IPS-18a (cell line): ENCODE results near the gene KRAS.

Experiments used
- H3K27ac ChIP-seq: one replicate; pipeline ENCODE4 v1.5.1; 2013; ENCODE audit warnings: low read length
- H3K27me3 ChIP-seq: one replicate; pipeline ENCODE4 v1.6.1; 2013; ENCODE audit warnings: mild to moderate bottlenecking, low read length; ENCODE audit not compliant: control insufficient read depth, insufficient read depth
- H3K36me3 ChIP-seq: one replicate; pipeline ENCODE4 v1.6.1; 2013; ENCODE audit warnings: low read depth, low read length; ENCODE audit not compliant: control insufficient read depth
- H3K4me1 ChIP-seq: one replicate; pipeline ENCODE4 v1.6.1; 2013; ENCODE audit warnings: low read depth, low read length; ENCODE audit not compliant: control insufficient read depth
- H3K4me3 ChIP-seq: one replicate; pipeline ENCODE4 v1.5.1; 2013; ENCODE audit warnings: low read length
- H3K9ac ChIP-seq: one replicate; pipeline ENCODE4 v1.6.1; 2013; ENCODE audit warnings: mild to moderate bottlenecking, low read length, moderate library complexity
- H3K9me3 ChIP-seq: one replicate; pipeline ENCODE4 v1.6.1; 2013; ENCODE audit warnings: low read depth, low read length; ENCODE audit not compliant: control insufficient read depth

KRAS gene

DNA sequence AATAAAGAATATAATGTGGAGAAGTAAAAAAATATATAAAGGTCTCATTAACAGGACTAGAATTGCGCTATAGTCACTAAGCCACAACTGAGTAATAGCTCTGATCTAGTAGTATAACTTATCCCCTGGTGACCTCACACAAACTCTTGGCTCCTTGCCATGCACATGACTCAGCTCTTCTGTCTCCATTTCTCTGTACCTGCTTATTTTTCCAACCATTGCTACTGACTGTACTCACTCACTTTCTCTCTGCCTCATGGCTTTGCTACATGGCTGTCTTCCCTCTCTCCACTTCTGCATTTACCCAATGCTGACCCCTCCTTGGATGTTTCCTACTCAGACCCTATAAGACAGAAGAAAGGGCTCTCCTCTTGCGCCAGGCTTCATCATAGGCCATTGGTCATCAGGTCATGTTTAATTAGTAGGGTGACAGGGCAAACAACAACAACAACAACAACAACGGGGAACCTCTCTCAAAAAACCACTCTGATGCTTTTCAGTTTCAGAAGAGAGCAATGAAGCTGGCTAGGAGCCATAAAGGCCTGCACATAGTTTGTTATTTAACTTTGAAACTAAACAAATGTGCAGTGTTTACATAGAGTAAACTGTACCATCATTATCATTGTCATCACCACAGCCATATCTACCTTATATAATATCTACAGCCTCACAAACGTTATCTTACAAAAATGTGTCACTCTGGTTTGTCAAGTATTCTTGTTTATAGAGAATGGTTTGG, 25.6 kb upstream of the KRAS start:
- H3K9ac ChIP-seq = no peak overlapping the region
- H3K27ac ChIP-seq = no peak overlapping the region
- H3K36me3 ChIP-seq = no peaks in the 10 kb centered on the region
- no peak overlapping the region for H3K4me3 ChIP-seq
- H3K27me3 ChIP-seq = no peaks in the 10 kb centered on the region
- no peaks in the 10 kb centered on the region for H3K4me1 ChIP-seq
- H3K9me3 ChIP-seq = no peaks in the 10 kb centered on the region

GRCh38 chr12:25271486-25272098, 20.9 kb upstream of the KRAS start:
- no peak overlapping the region for H3K9ac ChIP-seq
- H3K27ac ChIP-seq = no peak overlapping the region
- no peaks in the 10 kb centered on the region for H3K4me1 ChIP-seq
- no peaks in the 10 kb centered on the region for H3K9me3 ChIP-seq
- no peaks in the 10 kb centered on the region for H3K36me3 ChIP-seq
- no peaks in the 10 kb centered on the region for H3K27me3 ChIP-seq
- H3K4me3 ChIP-seq = no peak overlapping the region

DNA sequence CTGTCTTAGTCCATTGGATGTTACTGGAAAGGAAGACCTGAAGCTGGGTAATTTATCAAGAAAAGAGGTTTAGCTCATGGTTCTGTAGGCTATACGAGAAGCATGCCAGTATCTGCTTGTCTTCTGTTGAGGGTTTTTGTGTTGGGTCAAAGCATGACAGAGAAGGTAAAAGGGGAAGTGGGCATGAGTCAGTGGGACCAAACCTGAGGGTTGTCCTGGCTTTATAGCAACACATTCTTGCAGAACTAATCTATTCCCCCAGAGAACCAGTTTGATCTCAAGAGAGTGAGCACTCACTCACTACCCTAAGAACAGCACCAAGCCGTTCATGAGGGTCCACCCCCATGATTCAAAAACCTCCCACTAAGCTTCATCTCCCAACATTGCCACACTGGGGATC, 19.0 kb upstream of the KRAS start:
- no peak overlapping the region for H3K4me3 ChIP-seq
- peaks cover 4% of the 10 kb centered on the region for H3K4me1 ChIP-seq
- H3K9ac ChIP-seq = no peak overlapping the region
- no peak overlapping the region for H3K27ac ChIP-seq
- no peaks in the 10 kb centered on the region for H3K27me3 ChIP-seq
- no peaks in the 10 kb centered on the region for H3K36me3 ChIP-seq
- no peaks in the 10 kb centered on the region for H3K9me3 ChIP-seq

GRCh38 chr12:25266497-25266896, 15.8 kb upstream of the KRAS start:
- H3K9ac ChIP-seq = no peak overlapping the region
- H3K36me3 ChIP-seq = no peaks in the 10 kb centered on the region
- no peaks in the 10 kb centered on the region for H3K27me3 ChIP-seq
- no peaks in the 10 kb centered on the region for H3K9me3 ChIP-seq
- H3K4me1 ChIP-seq = peaks cover 15% of the 10 kb centered on the region
- H3K27ac ChIP-seq = no peak overlapping the region
- H3K4me3 ChIP-seq = no peak overlapping the region

DNA sequence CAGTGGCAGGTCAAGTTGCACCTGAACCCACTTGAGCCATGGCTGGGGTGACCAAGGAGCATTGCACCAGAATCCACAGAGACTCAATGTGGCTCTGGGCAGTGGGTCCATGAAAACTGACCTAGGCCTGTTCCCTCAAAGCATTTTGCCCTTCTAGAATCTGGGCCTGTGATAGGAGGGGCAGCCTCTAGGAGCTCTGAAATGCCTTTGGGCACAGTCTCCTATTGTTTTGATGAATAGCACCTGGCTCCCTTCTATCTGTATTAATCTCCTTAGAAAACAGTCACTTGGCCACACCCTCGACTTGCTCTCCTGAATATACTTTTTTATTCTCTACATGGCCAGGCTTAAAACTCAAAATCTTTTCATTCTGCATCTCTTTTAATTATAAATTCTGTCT, 14.1 kb upstream of the KRAS start:
- H3K36me3 ChIP-seq = no peaks in the 10 kb centered on the region
- no peaks in the 10 kb centered on the region for H3K27me3 ChIP-seq
- H3K27ac ChIP-seq = no peak overlapping the region
- peak overlapping the region; percentile 4 for H3K4me3 ChIP-seq
- H3K9ac ChIP-seq = no peak overlapping the region
- peaks cover 15% of the 10 kb centered on the region for H3K4me1 ChIP-seq
- H3K9me3 ChIP-seq = no peaks in the 10 kb centered on the region

DNA sequence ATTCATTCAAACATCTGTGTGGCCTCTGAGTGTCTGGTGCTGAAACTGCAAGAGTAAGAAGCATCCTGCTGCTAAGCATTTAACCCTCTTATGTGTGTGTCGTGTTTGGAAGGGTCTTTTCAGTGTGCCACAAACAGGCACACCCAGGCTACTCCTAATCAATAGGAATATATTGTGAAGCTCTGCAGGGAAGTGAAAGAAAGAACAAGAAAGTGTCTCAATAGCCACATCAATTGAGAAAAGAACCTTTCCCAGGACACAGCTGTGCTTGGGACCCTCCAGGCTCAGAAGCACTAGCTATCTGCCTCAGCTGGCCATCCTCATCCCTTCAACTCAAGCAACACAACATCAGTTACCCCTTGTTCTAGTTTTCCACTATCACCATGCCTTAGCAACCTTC, 13.4 kb upstream of the KRAS start:
- Histone ChIP-seq H3K4me3 (peak overlapping the region; percentile 4), H3K36me3 (no peaks in the 10 kb centered on the region), H3K9me3 (no peaks in the 10 kb centered on the region), H3K9ac (no peak overlapping the region), H3K27ac (no peak overlapping the region), H3K4me1 (peaks cover 15% of the 10 kb centered on the region), H3K27me3 (no peaks in the 10 kb centered on the region)

- Histone ChIP-seq H3K9me3 (no peaks in the 10 kb centered on the region), H3K36me3 (no peaks in the 10 kb centered on the region), H3K9ac (no peak overlapping the region), H3K27me3 (no peaks in the 10 kb centered on the region), H3K4me1 (peaks cover 15% of the 10 kb centered on the region), H3K27ac (no peak overlapping the region), H3K4me3 (no peak overlapping the region)
Measured at GRCh38 chr12:25263594-25263993, 12.9 kb upstream of the KRAS start.

GRCh38 chr12:25262389-25263074, 11.8 kb upstream of the KRAS start:
- H3K4me1 ChIP-seq = peaks cover 23% of the 10 kb centered on the region
- no peaks in the 10 kb centered on the region for H3K36me3 ChIP-seq
- no peak overlapping the region for H3K4me3 ChIP-seq
- H3K9me3 ChIP-seq = no peaks in the 10 kb centered on the region
- H3K27ac ChIP-seq = no peak overlapping the region
- H3K9ac ChIP-seq = no peak overlapping the region
- H3K27me3 ChIP-seq = no peaks in the 10 kb centered on the region

- Histone ChIP-seq H3K9ac (no peak overlapping the region), H3K27me3 (peaks cover 7% of the 10 kb centered on the region), H3K4me3 (no peak overlapping the region), H3K36me3 (no peaks in the 10 kb centered on the region), H3K4me1 (peaks cover 13% of the 10 kb centered on the region), H3K27ac (no peak overlapping the region), H3K9me3 (no peaks in the 10 kb centered on the region)
Measured at GRCh38 chr12:25257590-25258324, 7.0 kb upstream of the KRAS start.

DNA sequence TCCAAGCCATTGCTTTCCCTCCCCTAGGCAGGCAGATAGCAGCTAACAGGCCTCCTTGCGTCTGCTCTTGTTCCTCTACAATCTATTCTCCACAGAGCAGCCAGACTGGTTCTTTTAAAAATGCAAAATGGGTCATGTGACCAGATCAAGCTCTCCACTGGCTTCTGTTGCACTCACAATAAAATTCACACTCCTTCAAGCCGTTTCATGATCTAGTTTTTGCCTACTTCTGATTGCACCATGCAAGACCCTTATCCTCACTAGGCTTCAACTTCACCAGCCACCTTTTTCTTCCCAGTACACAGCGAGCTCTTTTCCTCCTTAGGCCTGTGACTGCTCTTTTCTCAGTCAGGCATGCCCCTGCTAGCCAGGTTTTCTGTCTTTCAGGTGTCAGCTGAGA, 6.1 kb upstream of the KRAS start:
- H3K36me3 ChIP-seq = no peaks in the 10 kb centered on the region
- no peak overlapping the region for H3K9ac ChIP-seq
- no peak overlapping the region for H3K27ac ChIP-seq
- H3K27me3 ChIP-seq = peaks cover 16% of the 10 kb centered on the region
- peaks cover 13% of the 10 kb centered on the region for H3K4me1 ChIP-seq
- H3K9me3 ChIP-seq = no peaks in the 10 kb centered on the region
- H3K4me3 ChIP-seq = no peak overlapping the region

DNA sequence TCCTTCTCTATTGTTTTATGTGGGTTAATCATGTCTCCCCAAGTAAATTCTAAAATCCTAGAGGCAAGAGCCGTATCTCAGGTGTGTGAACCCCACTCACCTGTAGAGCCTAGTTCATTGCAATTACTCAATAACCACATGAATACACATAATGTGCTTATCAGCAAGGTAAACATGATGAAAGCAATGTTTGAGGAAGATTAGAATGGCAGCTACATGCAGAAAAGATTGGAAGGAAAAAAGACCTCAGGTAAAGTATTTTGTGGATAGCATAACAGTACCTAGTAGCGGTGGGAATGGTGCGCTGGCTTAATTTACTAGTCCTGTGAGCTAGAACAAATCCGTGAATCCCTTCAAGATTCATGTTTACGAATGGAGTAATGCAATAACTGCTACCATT, 5.3 kb upstream of the KRAS start:
- H3K9me3 ChIP-seq = no peaks in the 10 kb centered on the region
- H3K4me1 ChIP-seq = peaks cover 13% of the 10 kb centered on the region
- no peak overlapping the region for H3K4me3 ChIP-seq
- no peak overlapping the region for H3K27ac ChIP-seq
- H3K27me3 ChIP-seq = peaks cover 17% of the 10 kb centered on the region
- H3K36me3 ChIP-seq = no peaks in the 10 kb centered on the region
- H3K9ac ChIP-seq = no peak overlapping the region
